H9 (cell line): Measurements from ENCODE around the gene WDR70. TPM values are rescaled to one million over a fixed set of nuclear protein-coding genes. Genes with fewer than 3 reads are reported as not detected.

Source experiments
- DNase-seq: peaks from one replicate; pipeline ENCODE4 v3.0.0-alpha.2; 2017
- H2AFZ ChIP-seq: one replicate; pipeline ENCODE4 v1.6.1; 2013; ENCODE audit warnings: mild to moderate bottlenecking, low read length, control low read depth, moderate library complexity
- H2AK5ac ChIP-seq: 2 replicates; pipeline ENCODE4 v1.6.1; 2013; ENCODE audit warnings: low read length, control low read depth, mixed read lengths; ENCODE audit not compliant: insufficient read length
- H2BK120ac ChIP-seq: one replicate; pipeline ENCODE4 v1.6.1; 2013; ENCODE audit warnings: low read depth, mild to moderate bottlenecking, low read length, control low read depth, inconsistent platforms; ENCODE audit not compliant: poor library complexity, severe bottlenecking
- H2BK12ac ChIP-seq: 2 replicates; pipeline ENCODE4 v1.6.1; 2013; ENCODE audit warnings: low read length, control low read depth, mixed read lengths, low read depth; ENCODE audit not compliant: insufficient read length
- H2BK15ac ChIP-seq: 2 replicates; pipeline ENCODE4 v1.6.1; 2013; ENCODE audit warnings: low read depth, low read length, control low read depth
- H2BK20ac ChIP-seq: one replicate; pipeline ENCODE4 v1.6.1; 2013; ENCODE audit warnings: low read depth, mild to moderate bottlenecking, low read length, control low read depth, inconsistent platforms; ENCODE audit not compliant: poor library complexity, severe bottlenecking
- H2BK5ac ChIP-seq: 2 replicates; pipeline ENCODE4 v1.6.1; 2013; ENCODE audit warnings: low read length, control low read depth, mixed read lengths; ENCODE audit not compliant: insufficient read length
- H3K14ac ChIP-seq: 2 replicates; pipeline ENCODE4 v1.6.1; 2013; ENCODE audit warnings: low read length, control low read depth; ENCODE audit not compliant: insufficient read depth
- H3K18ac ChIP-seq: 2 replicates; pipeline ENCODE4 v1.6.1; 2013; ENCODE audit warnings: low read depth, mild to moderate bottlenecking, mixed read lengths, low read length, control low read depth; ENCODE audit not compliant: insufficient read length
- H3K23ac ChIP-seq: 2 replicates; pipeline ENCODE4 v1.6.1; 2013; ENCODE audit warnings: low read length, control low read depth, mixed read lengths, low read depth; ENCODE audit not compliant: insufficient read length
- H3K23me2 ChIP-seq: 2 replicates; pipeline ENCODE4 v1.6.1; 2013; ENCODE audit warnings: low read depth, mild to moderate bottlenecking, mixed read lengths, low read length, control low read depth; ENCODE audit not compliant: insufficient read length, poor library complexity, severe bottlenecking
- H3K27ac ChIP-seq: 2 replicates; pipeline ENCODE4 v1.5.1; 2013; ENCODE audit warnings: low read length, control low read depth, mixed read lengths, low read depth; ENCODE audit not compliant: insufficient read length
- H3K27me3 ChIP-seq: 2 replicates; pipeline ENCODE4 v1.6.1; 2013; ENCODE audit warnings: low read length, control low read depth, inconsistent platforms; ENCODE audit not compliant: insufficient read depth
- H3K4ac ChIP-seq: 2 replicates; pipeline ENCODE4 v1.6.1; 2013; ENCODE audit warnings: low read depth, mild to moderate bottlenecking, control low read depth, inconsistent platforms, low read length, moderate library complexity
- H3K4me1 ChIP-seq: 2 replicates; pipeline ENCODE4 v1.6.1; 2013; ENCODE audit warnings: low read length, control low read depth, inconsistent platforms; ENCODE audit not compliant: insufficient read depth
- H3K4me2 ChIP-seq: 2 replicates; pipeline ENCODE4 v1.6.1; 2013; ENCODE audit warnings: low read length, control low read depth, mixed read lengths; ENCODE audit not compliant: insufficient read length, insufficient read depth
- H3K56ac ChIP-seq: 2 replicates; pipeline ENCODE4 v1.6.1; 2013; ENCODE audit warnings: low read depth, mild to moderate bottlenecking, mixed read lengths, low read length, control low read depth; ENCODE audit not compliant: insufficient read length
- H3K79me1 ChIP-seq: 2 replicates; pipeline ENCODE4 v1.6.1; 2013; ENCODE audit warnings: low read depth, mild to moderate bottlenecking, moderate library complexity, low read length, control low read depth, inconsistent platforms; ENCODE audit not compliant: insufficient read depth, poor library complexity, severe bottlenecking
- H3K79me2 ChIP-seq: 2 replicates; pipeline ENCODE4 v1.6.1; 2013; ENCODE audit warnings: low read length, control low read depth, inconsistent platforms; ENCODE audit not compliant: insufficient read depth
- H3K9ac ChIP-seq: 2 replicates; pipeline ENCODE4 v1.6.1; 2013; ENCODE audit warnings: low read length, control low read depth, mixed read lengths; ENCODE audit not compliant: insufficient read length; ENCODE audit errors: extremely low read depth
- H3K9me3 ChIP-seq: one replicate; pipeline ENCODE4 v1.6.1; 2013; ENCODE audit warnings: low read depth, low read length, inconsistent platforms; ENCODE audit not compliant: control insufficient read depth
- H3T11ph ChIP-seq: one replicate; pipeline ENCODE4 v1.6.1; 2013; ENCODE audit warnings: mild to moderate bottlenecking, low read length, control low read depth, inconsistent platforms
- H4K20me1 ChIP-seq: one replicate; pipeline ENCODE4 v1.6.1; 2013; ENCODE audit not compliant: control insufficient read depth, insufficient read length, insufficient read depth
- H4K5ac ChIP-seq: 2 replicates; pipeline ENCODE4 v1.6.1; 2013; ENCODE audit warnings: low read depth, mild to moderate bottlenecking, mixed read lengths, low read length, control low read depth; ENCODE audit not compliant: insufficient read length
- H4K8ac ChIP-seq: replicated peaks from 2 replicates; pipeline ENCODE4 v1.6.1; 2013; ENCODE audit warnings: low read length, control low read depth, mixed read lengths, low read depth; ENCODE audit not compliant: insufficient read length
- H4K91ac ChIP-seq: 2 replicates; pipeline ENCODE4 v1.6.1; 2013; ENCODE audit warnings: low read depth, mild to moderate bottlenecking, moderate library complexity, mixed read lengths, low read length, control low read depth; ENCODE audit not compliant: insufficient read length
- H3K27ac Mint-ChIP-seq, 3 experiments: 2 replicates in 2 of 3; 3 replicates in 1 of 3; pipeline ENCODE4 v1.8.0; 2020 to 2021; ENCODE audit warnings: mixed read lengths in 3 of 3, mild to moderate bottlenecking in 1 of 3, moderate library complexity in 1 of 3
- H3K27me3 Mint-ChIP-seq: 2 replicates; pipeline ENCODE4 v1.8.0; 2021; ENCODE audit warnings: low read depth, mild to moderate bottlenecking, moderate library complexity, mixed read lengths
- H3K36me3 Mint-ChIP-seq, 3 experiments: 2 replicates in 2 of 3; 3 replicates in 1 of 3; pipeline ENCODE4 v1.8.0; 2020 to 2021; ENCODE audit warnings: low read depth in 3 of 3, mixed read lengths in 3 of 3; ENCODE audit not compliant: insufficient read depth in 1 of 3
- H3K4me1 Mint-ChIP-seq, 2 experiments: 2 replicates each; pipeline ENCODE4 v1.8.0; 2020; ENCODE audit warnings: mixed read lengths in 2 of 2
- H3K4me3 Mint-ChIP-seq, 2 experiments: 2 replicates in 1 of 2; 3 replicates in 1 of 2; pipeline ENCODE4 v1.8.0; 2020 to 2021; ENCODE audit warnings: mild to moderate bottlenecking in 2 of 2, mixed read lengths in 2 of 2, moderate library complexity in 1 of 2
- H3K9me3 Mint-ChIP-seq, 2 experiments: 2 replicates in 1 of 2; 3 replicates in 1 of 2; pipeline ENCODE4 v1.8.0; 2020; ENCODE audit warnings: mild to moderate bottlenecking in 2 of 2, mixed read lengths in 2 of 2, moderate library complexity in 1 of 2
- CTCF ChIP-seq: fragments of 200-600 bp; sonication (generic); conservative IDR thresholded peaks from 3 replicates; pipeline ENCODE4 v1.8.0; 2021; ENCODE audit warnings: antibody characterized with exemption, mild to moderate bottlenecking
- total RNA-seq: library from RNA; stranded (reverse); gene quantifications from 2 replicates; pipeline ENCODE4 v1.2.1, GENCODE V29; 2021

The WDR70 gene
- total RNA-seq, 1 experiment from 2014 or later, result 38.1 TPM

GRCh38 chr5:37568893-37569292 lies 189.8 kb downstream of the WDR70 start:
- TF ChIP-seq CTCF, result no peak
- Histone ChIP-seq H3K27ac (no peak overlapping the region), H3K79me1 (no peaks in the 10 kb centered on the region), H3K4ac (no peak overlapping the region), H3K79me2 (no peaks in the 10 kb centered on the region), H4K20me1 (no peaks in the 10 kb centered on the region), H3K23me2 (no peaks in the 10 kb centered on the region), H3K18ac (no peak overlapping the region), H3T11ph (no peak overlapping the region), H4K8ac (no peak overlapping the region), H3K9ac (no peak overlapping the region), H2AFZ (no peak overlapping the region), H3K9me3 (no peaks in the 10 kb centered on the region), H2BK20ac (no peak overlapping the region), H3K14ac (no peak overlapping the region), H4K91ac (no peak overlapping the region), H2BK120ac (no peak overlapping the region), H2BK12ac (no peak overlapping the region), H2BK15ac (no peak overlapping the region), H3K23ac (no peak overlapping the region), H3K27me3 (no peaks in the 10 kb centered on the region), H3K4me2 (no peak overlapping the region), H2AK5ac (no peak overlapping the region), H2BK5ac (no peak overlapping the region), H3K56ac (no peak overlapping the region), H4K5ac (no peak overlapping the region), H3K4me1 (no peaks in the 10 kb centered on the region)
- H3K27ac Mint-ChIP-seq, result no peak overlapping the region
- H3K27me3 Mint-ChIP-seq, result no peaks in the 10 kb centered on the region
- no peak for DNase-seq
- no peak overlapping the region for H3K4me3 Mint-ChIP-seq
- no peaks in the 10 kb centered on the region; a peak in 1 of 7 replicates for H3K36me3 Mint-ChIP-seq
- H3K4me1 Mint-ChIP-seq, result peaks cover 4 to 5% of the 10 kb centered on the region in 2 experiments; a peak in 2 of 4 replicates
- H3K9me3 Mint-ChIP-seq, result peaks cover 0 to 3% of the 10 kb centered on the region in 2 experiments; a peak in 2 of 5 replicates
